Neural progenitor cell (in vitro differentiated cells): ENCODE measurements around the gene CENPP.

ENCODE experiments used
- CTCF ChIP-seq: fragments of 200-600 bp; sonication (generic); IDR thresholded peaks from 2 replicates; pipeline ENCODE4 v1.5.1; 2017; ENCODE audit warnings: antibody characterized with exemption, mild to moderate bottlenecking
- EZH2phosphoT487 ChIP-seq: fragments of 200-600 bp; sonication (generic); IDR thresholded peaks from 2 replicates; pipeline ENCODE4 v1.6.1; 2017; ENCODE audit warnings: antibody characterized with exemption

GRCh38 chr9:92564982-92565381 lies 239.2 kb downstream of the CENPP start:
- TF ChIP-seq CTCF: no peak
- no peak for TF ChIP-seq EZH2phosphoT487
